GM19324 (cell line): ENCODE measurements around the gene SETBP1.

Experiments
- ATAC-seq: cut with Tn5 transposase; IDR thresholded peaks from one replicate; pipeline ENCODE4 v1.9.1; 2021; ENCODE audit warnings: mild to moderate bottlenecking, moderate library complexity; ENCODE audit not compliant: unreplicated experiment, low FRiP score

The SETBP1 gene

DNA sequence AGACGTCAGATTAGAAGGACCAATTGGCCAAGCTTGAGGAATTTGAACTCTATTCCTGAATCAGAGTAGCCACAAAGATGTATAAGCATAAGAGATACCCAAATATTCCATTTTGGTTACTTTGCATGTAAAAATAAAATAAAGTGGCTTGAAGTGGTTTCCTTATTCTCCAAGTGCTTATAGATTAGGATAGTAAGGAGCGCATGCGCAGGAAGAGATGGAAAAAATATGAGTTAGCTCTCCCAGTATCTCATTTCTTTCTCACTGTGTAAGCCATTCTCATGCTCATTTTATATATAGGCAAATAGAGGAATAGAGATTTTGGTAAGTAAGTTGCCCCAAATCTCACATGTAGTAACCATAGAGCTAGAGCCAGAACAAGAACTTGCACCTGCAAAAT is 241.3 kb downstream of the SETBP1 start:
- no peak for ATAC-seq

DNA sequence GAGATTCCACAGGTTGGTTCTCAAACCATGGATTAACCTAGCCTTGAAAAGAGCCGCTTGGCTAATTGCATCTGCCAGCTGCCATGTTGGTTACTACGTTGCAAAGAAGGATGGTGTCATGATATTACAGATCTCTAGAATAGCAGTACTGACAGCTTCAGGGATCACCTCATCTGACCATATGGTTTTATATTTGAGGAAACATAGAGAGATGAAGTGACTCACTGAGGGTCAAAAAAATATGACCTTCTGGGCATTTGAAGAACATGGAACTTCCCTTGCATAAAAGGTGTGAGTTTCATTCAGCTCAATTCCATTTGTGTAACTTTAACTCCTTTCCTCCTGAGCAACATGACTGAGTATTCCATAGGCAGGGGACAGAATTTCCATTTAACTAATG is 242.3 kb downstream of the SETBP1 start:
- ATAC-seq = no peak

DNA sequence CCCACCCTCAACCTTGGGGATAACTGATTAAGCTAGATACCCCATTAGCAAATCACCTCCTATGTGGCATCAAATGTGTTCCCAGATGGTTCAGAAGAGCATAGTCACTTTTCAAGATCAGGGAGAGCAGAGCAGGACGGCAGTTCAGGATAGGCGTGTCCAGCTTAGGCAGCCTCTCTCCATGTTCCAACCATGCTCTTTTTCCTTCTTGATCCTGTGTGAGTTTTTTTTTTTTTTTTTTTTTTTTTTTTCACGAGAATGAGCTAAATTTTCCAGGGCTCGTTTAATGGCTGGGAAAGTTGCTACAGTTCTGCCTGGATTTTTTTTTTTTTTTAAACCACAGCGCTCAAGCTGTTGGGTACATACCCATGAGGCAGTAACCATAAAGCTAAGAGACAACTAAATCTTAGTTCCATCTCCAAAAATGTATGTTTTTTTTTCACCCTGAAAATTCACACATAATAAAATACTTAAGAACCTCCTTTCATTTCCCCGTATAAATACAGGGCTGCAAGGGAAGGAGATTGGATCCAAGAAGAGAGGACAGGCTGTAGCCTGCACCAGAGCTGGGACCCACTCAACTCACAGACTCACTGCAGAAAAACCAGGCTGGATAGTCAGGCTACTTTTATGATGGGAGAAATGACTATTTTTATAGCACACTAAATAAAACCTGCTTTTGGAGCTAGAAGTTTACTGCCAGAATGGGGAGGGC is 244.3 kb downstream of the SETBP1 start:
- ATAC-seq = no peak

DNA sequence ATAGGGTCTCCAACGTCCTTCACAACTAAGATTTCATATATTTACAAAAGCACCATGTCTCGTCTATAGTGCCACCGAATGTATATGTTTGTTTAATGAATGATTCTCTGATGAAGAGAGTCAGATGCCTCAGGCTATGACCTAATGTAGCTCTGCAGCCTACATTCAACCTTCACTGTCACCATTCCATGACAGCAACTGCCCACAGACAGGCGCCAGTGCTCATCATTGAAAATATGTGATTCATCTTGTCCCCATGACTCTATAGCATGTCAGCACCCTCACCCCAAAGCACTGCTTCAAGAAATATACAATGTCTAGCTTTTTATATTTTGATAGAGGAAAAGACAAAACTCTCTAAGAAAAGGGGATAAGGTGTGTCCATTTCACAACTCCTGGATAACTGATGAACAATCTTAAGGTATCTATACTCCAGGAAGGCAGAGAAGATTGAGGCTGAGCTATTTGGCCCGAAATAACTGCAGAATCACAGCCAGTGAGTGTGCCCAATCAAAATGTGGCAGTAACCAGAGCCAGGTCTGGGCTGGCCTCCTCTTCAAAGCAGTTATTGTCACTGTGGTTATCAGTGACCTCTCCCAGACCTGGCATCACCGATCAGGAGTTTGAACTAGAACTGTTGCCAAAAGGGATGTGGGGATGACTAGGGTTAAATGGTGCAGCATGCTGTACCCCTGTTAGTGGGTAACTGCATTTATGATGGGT is 246.6 kb downstream of the SETBP1 start:
- no peak for ATAC-seq

DNA sequence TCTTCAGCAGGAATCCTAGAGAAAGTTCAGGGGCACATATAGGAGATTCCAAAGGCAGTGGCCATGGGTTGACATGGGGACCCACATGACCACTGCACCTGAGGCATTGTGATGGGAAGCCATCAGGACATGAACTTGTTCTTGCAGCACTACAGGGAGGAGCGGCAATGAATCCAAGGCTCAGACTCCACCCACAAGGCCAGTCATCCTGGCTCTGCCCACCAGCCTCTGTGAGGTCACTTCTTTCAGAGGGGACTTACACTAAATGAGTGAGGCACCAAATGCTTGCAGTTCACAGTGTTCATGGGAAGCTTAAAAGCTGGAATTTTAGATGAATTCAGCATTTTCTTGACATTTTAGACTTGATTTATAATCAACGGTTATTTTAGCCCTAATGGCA is 254.2 kb downstream of the SETBP1 start:
- no peak for ATAC-seq

DNA sequence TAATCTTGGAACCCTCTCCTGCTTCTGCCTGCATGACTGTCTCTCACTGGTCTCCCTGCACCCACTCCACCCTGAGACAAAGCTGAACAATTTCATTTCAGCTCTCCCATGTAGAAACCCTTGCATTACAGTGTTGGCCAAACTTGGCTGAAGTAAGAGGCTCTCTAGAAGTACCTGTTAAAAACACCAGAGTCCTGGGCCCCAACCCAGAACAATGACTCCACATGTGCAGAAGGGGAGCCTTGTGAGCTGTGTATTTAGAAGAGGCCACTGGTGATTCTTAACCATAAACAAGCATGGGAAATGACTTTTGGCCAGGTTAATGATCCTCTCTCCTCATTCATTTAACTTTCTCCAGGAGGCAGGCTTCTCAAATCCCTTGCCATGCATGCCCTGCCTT is 254.8 kb downstream of the SETBP1 start:
- ATAC-seq = no peak

DNA sequence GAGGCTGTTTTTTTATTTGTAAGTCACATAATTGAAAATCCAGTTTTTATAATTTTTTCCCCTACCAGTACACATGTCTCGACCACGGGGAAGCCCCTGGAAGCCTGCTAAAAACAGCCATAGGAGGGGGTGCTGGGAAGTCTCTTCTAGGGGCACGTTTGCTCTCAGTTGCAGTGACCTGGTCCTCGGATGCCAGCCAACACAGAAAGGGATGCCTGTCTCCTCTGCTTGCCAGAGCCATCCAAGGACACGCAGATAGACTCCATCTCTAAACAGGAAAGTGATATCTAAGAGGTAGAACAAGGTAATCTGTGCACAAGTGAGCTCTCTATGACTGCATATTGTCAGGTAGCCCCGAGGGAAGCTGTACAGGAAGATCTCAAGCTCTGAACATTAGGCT is 255.8 kb downstream of the SETBP1 start:
- ATAC-seq = no peak

DNA sequence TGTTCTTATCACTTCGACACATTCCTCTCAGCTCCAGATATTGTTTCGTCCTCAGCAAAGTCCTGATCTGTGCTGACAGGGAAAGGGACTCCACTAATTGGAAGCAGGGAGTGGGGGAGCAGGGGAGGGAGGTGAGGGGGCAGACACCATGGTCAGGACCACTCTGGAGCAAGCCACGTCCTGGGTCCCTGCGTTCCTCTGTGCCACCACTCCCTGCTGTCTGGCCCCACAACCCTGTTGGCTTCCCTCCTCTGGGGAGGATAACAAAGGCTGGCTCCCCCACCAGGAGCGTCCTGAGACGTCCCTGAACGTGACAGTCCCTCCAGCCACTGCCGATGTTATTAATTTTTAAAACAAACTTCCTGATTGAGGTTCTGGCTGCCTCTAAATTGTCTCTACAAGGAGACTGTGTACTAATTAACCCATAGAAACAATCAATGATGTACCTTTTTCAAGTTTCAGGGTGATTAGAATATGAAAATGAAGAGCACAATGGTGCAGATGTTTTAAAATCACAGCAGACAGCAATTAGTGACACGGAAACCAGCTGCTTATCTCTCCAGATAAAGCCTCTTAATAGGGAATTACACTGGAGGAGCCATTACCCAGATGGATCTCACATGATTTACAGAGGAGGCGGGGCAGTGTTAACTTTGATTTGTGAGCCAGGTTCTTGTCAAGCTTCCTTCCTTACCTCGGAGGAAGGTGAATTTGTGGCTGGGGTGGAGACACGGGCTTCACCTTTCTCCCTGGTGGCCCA is 257.5 kb downstream of the SETBP1 start:
- ATAC-seq = no peak

DNA sequence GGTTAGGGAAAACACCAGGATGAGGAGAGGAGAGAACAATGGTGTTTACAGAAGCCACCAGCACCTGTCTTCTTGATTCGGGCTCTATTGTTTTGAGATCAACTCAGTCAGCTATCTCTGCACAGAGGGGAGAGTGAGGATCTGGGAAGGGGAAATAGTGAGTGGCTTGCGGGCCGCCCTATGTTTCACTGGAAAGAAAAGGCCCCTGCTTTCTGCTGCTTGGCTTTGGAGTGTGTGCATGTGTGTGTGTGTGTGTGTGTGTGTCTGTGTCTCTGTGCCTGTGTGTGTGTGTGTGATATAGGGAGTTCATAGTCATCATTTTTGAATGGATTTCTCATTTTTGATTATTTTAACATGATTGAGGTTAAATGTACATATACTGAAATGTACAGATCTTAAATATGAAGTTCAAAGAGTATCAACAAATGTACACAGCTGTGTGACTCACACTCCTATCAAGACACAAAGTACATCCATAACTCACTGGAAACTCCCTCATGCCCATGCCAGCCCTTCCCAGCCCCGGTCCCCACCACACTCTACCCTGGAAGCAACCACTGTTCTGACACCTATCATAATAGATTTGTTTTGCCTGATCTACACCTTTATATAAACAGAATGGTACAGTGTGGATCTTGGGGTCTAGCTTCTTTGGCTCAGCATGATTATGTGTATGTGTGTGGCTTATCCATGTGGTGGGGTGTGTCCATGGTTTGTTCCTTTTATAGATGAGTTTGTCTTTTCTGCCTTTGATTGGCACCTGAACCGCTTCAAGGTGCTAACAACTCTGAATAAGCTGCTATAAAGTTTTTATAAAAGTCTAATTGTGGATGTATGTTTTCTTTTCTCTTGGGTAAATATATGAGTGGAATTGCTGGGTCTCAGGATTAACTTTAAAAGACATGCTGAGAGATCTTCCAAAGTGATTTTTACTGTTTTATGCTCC is 258.3 kb downstream of the SETBP1 start:
- ATAC-seq = no peak

DNA sequence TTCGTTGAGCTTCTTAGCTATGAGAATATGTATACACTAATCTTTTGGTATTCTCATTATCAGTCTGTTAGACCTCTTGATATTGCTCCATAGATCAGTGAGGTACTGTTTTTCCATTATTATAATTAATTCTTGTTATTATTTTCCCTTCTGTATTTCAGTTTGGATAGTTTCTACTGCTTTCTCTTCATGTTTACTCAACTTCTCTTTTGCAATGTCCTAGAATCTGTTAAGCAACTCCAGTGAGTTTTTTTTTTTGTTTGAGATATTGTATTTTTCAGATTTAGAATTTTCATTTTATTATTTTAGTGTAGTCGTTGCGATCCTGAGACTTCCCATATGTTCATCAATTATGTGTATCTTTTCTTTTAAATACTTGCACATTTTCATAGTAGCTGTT is 260.8 kb downstream of the SETBP1 start:
- no peak for ATAC-seq

DNA sequence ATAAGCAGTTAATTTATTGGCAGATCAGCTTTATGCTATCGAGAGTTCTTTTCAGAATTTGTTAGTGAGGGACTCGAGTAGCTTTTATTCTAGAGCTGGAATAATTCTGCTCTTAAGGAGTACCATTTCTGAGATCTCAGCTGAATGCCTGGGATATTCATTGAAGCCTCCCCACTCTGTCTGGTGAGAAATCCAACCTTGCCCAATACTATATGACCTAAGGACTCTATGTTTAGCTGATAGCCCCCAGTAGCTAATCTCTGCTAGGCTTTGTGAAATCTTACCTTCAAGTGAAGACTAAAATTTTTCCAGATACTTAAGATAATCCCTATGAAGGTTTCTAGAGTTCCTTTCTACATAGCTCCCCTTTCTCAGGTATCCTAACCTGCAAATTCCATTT is 261.4 kb downstream of the SETBP1 start:
- no peak for ATAC-seq

DNA sequence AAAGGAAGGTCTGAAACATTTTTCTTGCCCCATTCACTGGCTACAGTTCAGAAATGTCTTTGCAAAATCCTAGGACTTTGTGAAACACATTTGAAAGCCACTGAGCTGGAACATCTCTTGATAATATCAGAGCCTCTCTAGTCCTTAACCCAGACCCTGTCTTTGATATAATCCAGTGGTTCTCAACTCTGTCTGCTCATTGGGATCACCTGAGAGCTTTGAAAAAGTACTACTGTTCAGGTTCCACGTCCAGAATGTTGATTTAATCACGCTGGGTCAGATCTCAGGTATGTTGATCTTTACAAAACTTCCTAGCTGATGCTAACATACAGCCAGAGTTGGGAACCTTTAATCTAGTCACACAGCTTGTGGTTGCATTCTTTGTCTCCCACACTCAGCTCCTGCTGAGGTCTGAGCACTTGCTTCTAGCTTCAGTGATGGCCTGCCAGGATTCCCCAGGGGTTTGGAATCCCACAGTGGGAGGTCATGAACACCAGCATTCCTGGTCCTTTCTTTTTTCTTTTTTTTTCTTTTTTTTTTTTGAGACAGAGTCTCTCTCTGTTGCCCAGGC is 262.7 kb downstream of the SETBP1 start:
- no peak for ATAC-seq

DNA sequence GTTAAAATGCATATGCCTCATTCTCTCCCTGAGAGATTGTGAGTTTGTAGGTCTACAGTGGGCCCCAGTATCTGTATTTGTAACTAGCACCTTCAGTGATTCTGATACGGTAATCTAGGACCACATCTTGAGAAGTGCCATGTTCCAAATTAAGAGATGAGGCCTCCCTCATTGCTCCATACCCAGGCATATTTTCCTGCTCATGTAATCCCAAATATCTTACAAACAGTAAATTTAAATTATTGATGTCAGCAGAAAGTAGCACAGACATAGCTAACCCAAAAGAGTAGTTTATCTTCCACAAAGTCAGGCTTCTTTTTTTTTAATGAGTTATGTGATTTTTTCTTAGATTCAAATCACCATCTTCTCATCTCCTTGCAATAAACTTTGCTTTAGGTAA is 263.8 kb downstream of the SETBP1 start:
- no peak for ATAC-seq

DNA sequence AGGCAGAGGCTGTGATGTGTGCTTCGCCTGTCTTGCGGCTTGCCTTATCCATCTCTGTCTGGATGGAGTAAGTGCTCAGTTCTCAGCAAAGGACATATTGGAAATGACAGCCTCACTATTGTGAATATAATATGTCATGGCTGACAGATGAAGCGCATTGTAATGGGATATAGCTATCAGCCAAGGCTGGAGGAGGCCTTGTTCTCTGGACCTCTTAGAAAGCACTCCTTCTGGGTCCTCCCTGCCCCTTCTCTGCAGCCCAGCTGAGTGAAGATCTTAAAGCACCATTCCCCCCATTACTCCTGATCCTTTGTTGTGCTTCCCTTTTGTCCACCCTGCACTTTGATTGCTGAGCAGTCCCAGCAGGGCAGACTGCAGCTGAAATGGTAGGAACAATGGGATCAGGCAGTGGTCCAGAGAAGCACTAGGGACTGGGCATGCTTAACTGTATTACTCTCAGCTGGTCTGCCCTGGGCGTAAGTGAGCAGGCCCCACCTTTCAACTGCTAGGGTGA is 265.3 kb downstream of the SETBP1 start:
- no peak for ATAC-seq

DNA sequence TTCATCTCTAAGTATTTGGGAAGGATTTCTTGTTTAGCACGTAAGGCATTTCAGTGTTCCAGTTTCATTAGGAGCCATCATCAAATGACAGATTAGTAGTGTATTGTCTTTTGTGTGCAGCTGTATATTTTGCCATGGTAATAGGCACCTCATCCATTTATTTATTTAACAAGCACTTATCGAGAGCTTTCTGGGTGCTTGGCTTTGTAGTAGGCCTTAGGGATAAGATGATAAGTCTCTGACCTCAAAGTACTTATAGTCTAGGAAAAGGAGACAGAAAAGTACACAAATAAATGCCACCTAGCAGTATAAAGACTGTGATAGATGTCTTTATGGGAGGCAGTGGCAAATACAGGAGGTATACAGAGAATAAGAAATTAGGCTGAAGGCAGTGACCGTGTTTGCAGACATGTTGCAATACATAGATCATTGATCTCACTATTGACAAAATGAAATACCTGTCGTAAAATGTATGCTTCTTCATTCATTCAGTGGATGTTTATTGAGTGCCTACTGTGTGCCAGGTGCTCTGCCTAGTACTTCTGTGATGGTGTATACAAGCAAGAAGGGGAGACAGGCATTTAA is 265.9 kb downstream of the SETBP1 start:
- ATAC-seq = no peak

DNA sequence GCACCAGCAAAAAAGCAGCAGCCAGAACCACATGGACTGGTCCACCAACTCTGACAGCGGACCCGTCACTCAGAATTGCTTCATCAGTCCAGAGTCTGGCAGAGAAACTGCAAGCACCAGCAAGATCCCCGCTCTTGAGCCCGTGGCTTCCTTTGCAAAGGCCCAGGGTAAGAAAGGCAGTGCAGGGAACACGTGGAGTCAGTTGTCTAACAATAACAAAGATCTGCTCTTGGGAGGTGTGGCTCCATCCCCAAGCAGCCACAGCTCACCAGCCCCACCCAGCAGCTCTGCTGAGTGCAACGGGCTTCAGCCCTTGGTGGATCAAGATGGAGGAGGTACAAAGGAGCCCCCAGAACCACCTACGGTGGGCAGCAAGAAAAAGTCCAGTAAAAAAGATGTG is 269.3 kb downstream of the SETBP1 start:
- ATAC-seq = no peak

DNA sequence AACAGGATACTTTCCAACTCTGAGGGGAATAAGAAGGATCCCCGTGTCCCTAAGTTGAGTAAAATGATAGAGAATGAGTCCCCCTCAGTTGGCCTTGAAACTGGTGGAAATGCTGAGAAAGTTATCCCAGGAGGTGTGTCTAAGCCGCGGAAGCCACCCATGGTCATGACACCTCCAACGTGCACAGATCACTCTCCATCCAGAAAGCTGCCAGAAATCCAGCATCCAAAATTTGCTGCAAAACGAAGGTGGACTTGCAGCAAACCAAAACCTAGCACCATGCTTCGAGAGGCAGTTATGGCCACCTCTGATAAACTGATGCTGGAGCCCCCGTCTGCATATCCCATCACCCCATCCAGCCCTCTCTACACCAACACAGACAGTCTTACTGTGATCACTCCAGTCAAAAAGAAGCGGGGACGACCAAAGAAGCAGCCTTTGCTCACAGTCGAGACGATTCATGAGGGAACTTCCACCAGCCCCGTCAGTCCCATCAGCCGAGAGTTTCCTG is 270.1 kb downstream of the SETBP1 start:
- no peak for ATAC-seq

DNA sequence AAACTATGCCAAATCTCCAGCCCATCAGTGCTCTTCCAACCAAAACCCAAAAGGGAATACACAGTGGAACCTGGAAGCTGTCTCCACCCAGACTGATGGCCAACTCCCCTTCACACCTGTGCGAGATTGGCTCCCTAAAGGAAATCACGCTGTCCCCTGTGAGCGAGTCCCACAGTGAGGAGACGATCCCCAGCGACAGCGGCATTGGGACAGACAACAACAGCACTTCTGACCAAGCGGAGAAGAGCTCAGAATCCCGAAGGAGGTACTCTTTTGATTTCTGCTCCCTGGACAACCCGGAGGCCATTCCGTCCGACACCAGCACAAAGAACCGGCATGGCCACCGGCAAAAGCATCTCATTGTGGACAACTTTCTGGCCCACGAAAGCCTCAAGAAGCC is 271.1 kb downstream of the SETBP1 start:
- ATAC-seq = no peak

DNA sequence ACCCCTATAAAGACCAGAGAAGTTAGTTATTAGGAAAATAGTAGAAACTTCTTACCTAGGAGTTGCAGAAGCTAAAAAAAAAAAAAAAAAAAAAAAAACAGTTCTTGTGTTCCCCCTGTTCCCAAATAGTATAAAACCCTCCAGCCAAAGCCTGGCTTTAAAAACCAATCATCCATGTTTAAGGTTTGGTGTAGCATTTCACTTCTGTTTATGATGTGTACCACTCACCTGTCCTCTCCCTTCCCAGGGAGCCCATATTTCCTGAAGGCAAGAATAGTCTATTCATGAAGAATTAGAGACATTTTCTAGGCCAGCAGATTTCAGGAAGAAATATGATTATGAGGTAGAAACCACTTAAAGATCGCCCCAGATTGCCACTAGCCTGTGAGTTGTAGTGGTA is 273.6 kb downstream of the SETBP1 start:
- ATAC-seq = no peak
